ENCODE data around the gene LRIG3. TPM values are rescaled to one million over a fixed set of nuclear protein-coding genes. Genes with fewer than 3 reads are reported as not detected.

The LRIG3 gene
- total and polyA plus RNA-seq, 2 of the 8 experiments (the other 6 are each of a cell fraction or from before 2014, with no cell fraction given) = 6.5 to 9.1 TPM

DNA sequence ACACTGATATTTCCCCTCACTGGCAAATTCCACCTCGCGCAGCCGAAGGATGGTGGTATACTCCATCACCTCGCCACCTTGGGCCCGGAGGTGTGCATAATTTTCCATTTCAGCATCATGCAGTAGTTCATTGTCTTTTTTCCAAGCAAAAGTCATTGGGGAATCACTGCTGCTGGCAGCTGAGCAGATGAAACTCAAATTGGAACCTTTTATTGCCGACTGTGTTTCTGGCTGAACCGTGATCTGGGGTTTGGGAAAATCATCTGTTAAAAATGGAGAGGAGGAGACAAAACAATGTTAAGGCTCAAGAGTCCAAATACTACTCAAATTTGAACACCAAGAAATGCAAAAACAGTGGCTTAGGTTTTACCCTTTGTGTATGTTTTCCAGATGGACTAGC is 39.7 kb downstream of the LRIG3 start:
- POLR2A ChIA-PET (ENCODE audit: partially characterized antibody) = no interaction called here
- H3K4me3 ChIP-seq (ENCODE audit: extremely low read depth in 1 of 4, insufficient read depth in 2 of 4, low read depth in 3 of 4, low read length in 4 of 4) = no peak overlapping the region
- TF ChIP-seq RBBP5 (IDR thresholded peaks at IDR 0.05; ENCODE audit: borderline replicate concordance, low read depth, low read length) (no peak), RAD21 (IDR thresholded peaks at IDR 0.05 in 1 of 2, conservative IDR thresholded peaks at IDR 0.05 in 1 of 2; ENCODE audit: low read depth in 2 of 2, low read length in 2 of 2) (no peak), RXRA (IDR thresholded peaks at IDR 0.05; ENCODE audit: insufficient read depth, low read depth, low read length) (no peak), NRF1 (IDR thresholded peaks at IDR 0.05; ENCODE audit: low read depth, low read length) (no peak)
- TF ChIP-seq, protein P1, sequence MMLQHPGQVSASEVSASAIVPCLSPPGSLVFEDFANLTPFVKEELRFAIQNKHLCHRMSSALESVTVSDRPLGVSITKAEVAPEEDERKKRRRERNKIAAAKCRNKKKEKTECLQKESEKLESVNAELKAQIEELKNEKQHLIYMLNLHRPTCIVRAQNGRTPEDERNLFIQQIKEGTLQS (IDR thresholded peaks at IDR 0.05; ENCODE audit: insufficient read depth, low read depth, low read length) = no peak

More for the DNA sequence above, 39.7 kb downstream of the LRIG3 start:
- H3K79me1 ChIP-seq (ENCODE audit: low read depth, low read length) = no peaks in the 10 kb centered on the region
- 94% methylated on average over 7 of the region's 7 CpGs; no CpG with 5 or more reads in 1 of the 2 experiments for WGBS, 2 experiments (ENCODE audit: extremely low coverage in 1 of 2, insufficient coverage in 1 of 2, insufficient read length in 1 of 2, insufficient replicate concordance in 2 of 2, low coverage in 1 of 2, low lambda C conversion rate in 2 of 2, missing lambda C conversion rate in 1 of 2)
- H4K20me1 ChIP-seq (replicated peaks in 1 of 2; ENCODE audit: control insufficient read depth in 1 of 2, insufficient read depth in 2 of 2, low read length in 2 of 2) = peaks cover 2% of the 10 kb centered on the region in 2 experiments
- DNase-seq (ENCODE audit: low read depth in 1 of 2, low spot score in 2 of 2) (no peak), FAIRE-seq (no peak)
- H2BK15ac ChIP-seq (ENCODE audit: low read length) = no peak overlapping the region
- no peak overlapping the region for H3K27ac ChIP-seq (ENCODE audit: low read depth, low read length)
- no peaks in the 10 kb centered on the region for H3K23me2 ChIP-seq (ENCODE audit: low read depth, low read length)
- H2AK5ac ChIP-seq (ENCODE audit: low read depth, low read length) = no peak overlapping the region
- peaks cover 0 to 3% (median 0%) of the 10 kb centered on the region in 4 experiments; a peak in 1 of 7 replicates for H3K4me1 ChIP-seq (replicated peaks in 1 of 4; ENCODE audit: control insufficient read depth in 3 of 4, insufficient read depth in 4 of 4, low read length in 3 of 4)
- no peak overlapping the region for H4K91ac ChIP-seq (replicated peaks; ENCODE audit: insufficient read length, low read length)
- no peak overlapping the region for H3K56ac ChIP-seq (replicated peaks; ENCODE audit: insufficient read length, low read depth, low read length)
- H2BK12ac ChIP-seq (ENCODE audit: low read depth, low read length) = no peak overlapping the region
- no peak overlapping the region for H3K14ac ChIP-seq (ENCODE audit: insufficient read length)
- H2BK120ac ChIP-seq (replicated peaks; ENCODE audit: low read depth, low read length) = no peak overlapping the region
- no peak overlapping the region for H3K4me2 ChIP-seq (ENCODE audit: insufficient read depth in 1 of 2, low read depth in 2 of 2, low read length in 2 of 2)
- peaks cover 1 to 22% (median 11%) of the 10 kb centered on the region in 4 experiments; a peak in 6 of 7 replicates for H3K27me3 ChIP-seq (replicated peaks in 1 of 4; ENCODE audit: control insufficient read depth in 3 of 4, extremely low read depth in 1 of 4, insufficient read depth in 3 of 4, low read length in 3 of 4)
- H3K4ac ChIP-seq (replicated peaks; ENCODE audit: insufficient read length, low read depth, low read length) = no peak overlapping the region
- H2AFZ ChIP-seq (ENCODE audit: low read length) = no peak overlapping the region
- no peak overlapping the region for H4K5ac ChIP-seq (ENCODE audit: insufficient read length, low read depth, low read length)
- CTCF ChIA-PET (ENCODE audit: partially characterized antibody) = interaction anchor here (0.9 kb wide), 1 partner anchor 37 kb away, joined by 3 read pairs; no protein-coding TSS in a partner anchor
- no peak overlapping the region for H2BK20ac ChIP-seq (ENCODE audit: low read length)
- peaks cover 4 to 32% (median 20%) of the 10 kb centered on the region in 4 experiments; a peak in 6 of 8 replicates for H3K36me3 ChIP-seq (ENCODE audit: control insufficient read depth in 2 of 4, insufficient read depth in 4 of 4, low read length in 3 of 4)
- no peaks in the 10 kb centered on the region for H3K9me3 ChIP-seq (ENCODE audit: insufficient read depth in 2 of 2, low read depth in 1 of 2, low read length in 1 of 2)
- no peak overlapping the region for H2BK5ac ChIP-seq (ENCODE audit: low read depth, low read length)
- H4K8ac ChIP-seq (ENCODE audit: extremely low read depth, insufficient read depth, low read length) = no peak overlapping the region
- H3K9ac ChIP-seq (replicated peaks in 1 of 4; ENCODE audit: extremely low read depth in 1 of 4, low read depth in 3 of 4, low read length in 3 of 4) = no peak overlapping the region
- H3K79me2 ChIP-seq (ENCODE audit: control insufficient read depth in 1 of 2, insufficient read depth in 2 of 2, low read length in 2 of 2) = no peaks in the 10 kb centered on the region
- H3K23ac ChIP-seq (ENCODE audit: insufficient read length) = no peak overlapping the region
- no peak overlapping the region for H3K18ac ChIP-seq (ENCODE audit: extremely low read depth, low read length)
